Activated T-helper 1 cell treated with anti-CD3 and anti-CD28 coated beads, Interleukin-12 subunit alpha, Interleukin-12 subunit beta, Interleukin-2, Interleukin-4 antibody, amounts not matched to agents 30 ng/mL and 10 ng/mL and 1 ng/mL, durations not matched to agents 14 hours and 24 hours and 36 hours (primary cell): Measurements from ENCODE around the gene ATP9B. TPM values are rescaled to one million over a fixed set of nuclear protein-coding genes. Genes with fewer than 3 reads are reported as not detected.
"Not testable (repeated sequence)": the region's sequence is repeated elsewhere in the genome, so short reads cannot be mapped to it uniquely, and the experiment has no call there.

Experiments used
- DNase-seq: peaks from one replicate; pipeline ENCODE4 v3.0.0; 2021; ENCODE audit warnings: low spot score
- H3K27ac Mint-ChIP-seq: one replicate; pipeline ENCODE4 v1.8.0; 2021; ENCODE audit warnings: mild to moderate bottlenecking, mixed read lengths
- H3K27me3 Mint-ChIP-seq: one replicate; pipeline ENCODE4 v1.8.0; 2022; ENCODE audit warnings: mild to moderate bottlenecking, moderate library complexity, mixed read lengths; ENCODE audit not compliant: insufficient read depth
- H3K36me3 Mint-ChIP-seq: one replicate; pipeline ENCODE4 v1.8.0; 2021; ENCODE audit warnings: low read depth, mixed read lengths
- H3K4me1 Mint-ChIP-seq: one replicate; pipeline ENCODE4 v1.8.0; 2021; ENCODE audit warnings: low read depth, mixed read lengths
- H3K4me3 Mint-ChIP-seq: one replicate; pipeline ENCODE4 v1.8.0; 2021; ENCODE audit warnings: mild to moderate bottlenecking, moderate library complexity, mixed read lengths
- H3K9me3 Mint-ChIP-seq: one replicate; pipeline ENCODE4 v1.8.0; 2021; ENCODE audit warnings: mixed read lengths
- intact Hi-C: fragments of 100-400 bp; cut with micrococcal nuclease; formaldehyde crosslinking; loops from one replicate; pipeline ENCODE4 v1.15.1; 2024
- total RNA-seq: library from RNA; stranded (reverse); gene quantifications from 2 replicates; pipeline ENCODE4 v1.2.3, GENCODE V29; 2022

ATP9B gene
- total RNA-seq, 1 donor from 2014 or later = 26.1 TPM

DNA sequence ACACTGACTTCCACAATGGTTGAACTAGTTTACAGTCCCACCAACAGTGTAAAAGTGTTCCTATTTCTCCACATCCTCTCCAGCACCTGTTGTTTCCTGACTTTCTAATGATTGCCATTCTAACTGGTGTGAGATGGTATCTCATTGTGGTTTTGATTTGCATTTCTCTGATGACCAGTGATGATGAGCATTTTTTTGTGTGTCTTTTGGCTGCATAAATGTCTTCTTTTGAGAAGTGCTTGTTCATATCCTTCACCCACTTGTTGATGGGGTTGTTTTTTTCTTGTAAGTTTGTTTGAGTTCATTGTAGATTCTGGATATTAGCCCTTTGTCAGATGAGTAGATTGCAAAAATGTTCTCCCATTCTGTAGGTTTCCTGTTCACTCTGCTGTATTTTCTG is 202.6 kb downstream of the ATP9B start:
- DNase-seq, H3K4me3 Mint-ChIP-seq, H3K9me3 Mint-ChIP-seq, H3K27ac Mint-ChIP-seq, H3K27me3 Mint-ChIP-seq, H3K36me3 Mint-ChIP-seq, intact Hi-C loops: not testable (repeated sequence)
- peaks cover 13% of the 10 kb centered on the region for H3K4me1 Mint-ChIP-seq

DNA sequence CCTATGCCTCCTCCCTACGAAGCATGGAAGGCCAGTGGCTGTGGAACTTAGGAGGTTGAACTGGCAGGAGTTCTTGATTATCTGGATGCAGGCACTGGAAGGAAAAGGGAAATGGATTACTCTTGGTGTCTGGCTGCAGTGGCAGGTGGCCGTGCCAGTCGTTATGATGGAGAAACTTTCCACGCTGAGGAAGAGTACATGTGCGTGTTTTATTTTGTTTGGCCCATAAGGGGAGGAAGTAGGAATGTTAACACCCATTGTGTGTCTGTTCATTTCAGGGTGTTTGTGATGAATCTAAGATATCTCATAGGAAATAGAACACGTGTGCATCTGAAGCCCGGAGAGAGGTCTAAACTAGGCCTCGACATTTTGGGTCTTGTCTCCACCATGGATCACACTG is 203.7 kb downstream of the ATP9B start:
- H3K27me3 Mint-ChIP-seq = peaks cover 2% of the 10 kb centered on the region
- no peak for DNase-seq
- no peak overlapping the region for H3K27ac Mint-ChIP-seq
- intact Hi-C loops = no loop called here
- H3K9me3 Mint-ChIP-seq = no peaks in the 10 kb centered on the region
- no peak overlapping the region for H3K4me3 Mint-ChIP-seq
- peaks cover 9% of the 10 kb centered on the region for H3K36me3 Mint-ChIP-seq
- H3K4me1 Mint-ChIP-seq = peaks cover 13% of the 10 kb centered on the region

DNA sequence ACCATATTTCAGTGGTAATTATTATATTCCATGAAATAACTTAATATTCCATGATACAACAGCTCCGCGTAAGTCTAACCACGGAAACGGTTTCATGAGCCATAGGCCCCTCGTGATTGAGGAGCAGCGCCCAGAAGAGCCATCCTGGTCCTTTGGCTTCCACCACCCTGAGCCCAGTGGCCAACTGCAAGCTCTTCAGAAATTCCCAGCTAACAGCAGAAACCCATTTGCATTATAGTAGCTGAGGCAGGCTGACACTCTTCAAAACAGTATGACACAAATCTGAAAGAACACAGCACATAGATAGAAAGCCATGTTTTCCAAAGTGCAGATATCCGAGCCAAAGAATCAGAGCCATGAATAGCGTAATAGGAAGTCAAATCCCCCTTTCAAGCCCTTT is 205.6 kb downstream of the ATP9B start:
- H3K27ac Mint-ChIP-seq = no peak overlapping the region
- H3K9me3 Mint-ChIP-seq = no peaks in the 10 kb centered on the region
- no peaks in the 10 kb centered on the region for H3K27me3 Mint-ChIP-seq

DNA sequence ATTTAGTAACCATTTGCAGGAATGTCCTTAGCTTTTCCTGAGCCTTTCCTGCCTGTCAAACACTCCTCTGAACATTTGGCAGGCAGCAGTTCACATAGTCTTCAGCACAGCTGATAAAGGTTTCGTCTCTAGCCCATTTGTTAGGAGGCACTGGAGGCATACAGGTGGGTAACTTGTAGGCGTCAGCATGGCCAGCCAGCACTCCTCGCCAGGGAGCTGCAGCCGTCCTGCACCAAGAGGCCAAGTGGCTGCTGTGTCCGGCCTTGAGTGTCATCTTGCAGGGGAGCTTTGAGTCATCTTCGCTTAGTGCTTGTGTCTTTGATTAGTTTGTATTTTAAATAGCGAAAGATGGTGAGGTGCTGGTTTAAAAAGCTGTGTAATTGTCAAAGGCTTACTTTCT is 206.3 kb downstream of the ATP9B start:
- H3K9me3 Mint-ChIP-seq = no peaks in the 10 kb centered on the region
- no peak overlapping the region for H3K27ac Mint-ChIP-seq
- intact Hi-C loops = no loop called here
- H3K4me3 Mint-ChIP-seq = no peak overlapping the region
- no peak for DNase-seq
- H3K36me3 Mint-ChIP-seq = peaks cover 7% of the 10 kb centered on the region
- H3K27me3 Mint-ChIP-seq = no peaks in the 10 kb centered on the region
- peaks cover 13% of the 10 kb centered on the region for H3K4me1 Mint-ChIP-seq

More for the DNA sequence above, 205.6 kb downstream of the ATP9B start:
- no peak for DNase-seq
- Mint-ChIP-seq H3K4me3 (no peak overlapping the region), H3K36me3 (peaks cover 7% of the 10 kb centered on the region), H3K4me1 (peaks cover 13% of the 10 kb centered on the region)
- intact Hi-C loops = no loop called here

DNA sequence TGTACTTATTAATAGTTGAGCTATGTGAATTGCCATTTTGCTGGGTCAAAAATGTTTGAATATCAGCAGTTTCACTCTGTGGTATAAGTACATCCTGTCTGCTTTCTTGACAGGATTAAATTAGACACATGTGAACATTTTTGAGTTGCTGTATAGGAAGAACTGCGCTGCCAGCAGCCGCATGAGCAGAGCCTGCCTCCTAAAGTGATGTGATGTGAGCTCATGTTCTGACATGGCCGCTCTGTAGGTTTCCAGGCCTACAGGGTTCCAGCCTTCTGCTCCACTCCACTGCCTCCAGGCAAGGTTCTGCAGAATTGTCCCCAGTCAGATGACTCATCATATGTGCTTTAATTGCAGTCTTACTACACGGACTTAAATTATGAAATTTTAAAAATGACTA is 206.8 kb downstream of the ATP9B start:
- H3K4me1 Mint-ChIP-seq = peaks cover 13% of the 10 kb centered on the region
- H3K4me3 Mint-ChIP-seq = no peak overlapping the region
- no peaks in the 10 kb centered on the region for H3K9me3 Mint-ChIP-seq
- peaks cover 7% of the 10 kb centered on the region for H3K36me3 Mint-ChIP-seq
- intact Hi-C loops = no loop called here
- no peak for DNase-seq
- H3K27me3 Mint-ChIP-seq = no peaks in the 10 kb centered on the region
- H3K27ac Mint-ChIP-seq = no peak overlapping the region

DNA sequence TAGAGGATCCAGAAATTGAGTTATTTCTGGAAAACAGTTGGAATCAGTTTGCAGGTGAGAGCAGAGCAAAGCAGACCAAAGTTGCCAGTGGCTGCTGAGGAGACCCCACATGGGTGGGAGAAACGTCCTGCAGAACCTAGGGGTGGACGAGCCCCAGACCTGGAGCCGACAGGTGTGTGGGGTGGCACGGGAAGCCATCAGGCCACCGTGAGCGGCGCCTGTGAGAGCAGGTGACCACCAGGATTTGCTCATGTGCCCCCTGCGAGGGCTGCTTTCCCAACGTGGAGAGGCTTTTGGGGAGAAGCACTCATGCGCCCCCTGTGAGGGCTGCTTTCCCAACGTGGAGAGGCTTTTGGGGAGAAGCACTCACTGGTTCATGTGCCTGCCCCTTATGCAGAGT is 209.7 kb downstream of the ATP9B start:
- no peak overlapping the region for H3K27ac Mint-ChIP-seq
- no peaks in the 10 kb centered on the region for H3K27me3 Mint-ChIP-seq
- peaks cover 13% of the 10 kb centered on the region for H3K4me1 Mint-ChIP-seq
- DNase-seq = no peak
- H3K9me3 Mint-ChIP-seq = no peaks in the 10 kb centered on the region
- H3K36me3 Mint-ChIP-seq = peaks cover 8% of the 10 kb centered on the region
- H3K4me3 Mint-ChIP-seq = no peak overlapping the region
- intact Hi-C loops = no loop called here

DNA sequence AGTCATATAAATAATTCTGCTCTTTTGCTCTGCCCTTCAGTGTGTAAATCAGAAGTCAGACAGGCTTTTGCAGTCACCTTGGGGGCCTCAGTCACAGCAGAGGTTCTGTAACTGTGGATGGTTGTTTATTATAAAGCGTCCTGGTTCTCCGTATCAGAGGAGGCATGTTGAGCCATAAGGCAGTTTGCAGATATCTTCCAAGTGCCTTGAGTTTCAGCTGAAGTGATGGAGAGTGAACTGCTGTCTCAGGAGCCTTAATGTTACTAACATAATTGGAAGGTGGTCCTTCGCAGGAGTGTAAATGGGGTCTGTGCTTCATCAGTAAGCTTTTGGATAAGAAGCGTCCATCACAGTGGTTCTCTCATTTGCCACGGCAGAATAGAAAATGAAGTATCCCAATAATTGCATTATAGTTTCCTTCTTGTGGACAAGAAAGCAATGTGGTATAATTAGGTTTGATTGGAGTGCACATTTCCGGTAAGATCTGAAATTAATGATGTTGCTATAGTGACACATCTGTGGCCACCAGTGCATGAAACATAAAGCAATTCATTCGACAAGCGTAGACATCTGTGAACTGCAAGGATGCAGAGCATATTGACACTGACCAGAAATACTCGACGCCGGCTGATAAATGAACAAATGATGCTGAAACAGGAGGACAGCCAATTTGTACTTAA is 214.1 kb downstream of the ATP9B start:
- no peaks in the 10 kb centered on the region for H3K4me1 Mint-ChIP-seq
- no peak for DNase-seq
- H3K27me3 Mint-ChIP-seq = no peaks in the 10 kb centered on the region
- peaks cover 10% of the 10 kb centered on the region for H3K36me3 Mint-ChIP-seq
- intact Hi-C loops = no loop called here
- no peak overlapping the region for H3K27ac Mint-ChIP-seq
- H3K9me3 Mint-ChIP-seq = no peaks in the 10 kb centered on the region
- H3K4me3 Mint-ChIP-seq = no peak overlapping the region

DNA sequence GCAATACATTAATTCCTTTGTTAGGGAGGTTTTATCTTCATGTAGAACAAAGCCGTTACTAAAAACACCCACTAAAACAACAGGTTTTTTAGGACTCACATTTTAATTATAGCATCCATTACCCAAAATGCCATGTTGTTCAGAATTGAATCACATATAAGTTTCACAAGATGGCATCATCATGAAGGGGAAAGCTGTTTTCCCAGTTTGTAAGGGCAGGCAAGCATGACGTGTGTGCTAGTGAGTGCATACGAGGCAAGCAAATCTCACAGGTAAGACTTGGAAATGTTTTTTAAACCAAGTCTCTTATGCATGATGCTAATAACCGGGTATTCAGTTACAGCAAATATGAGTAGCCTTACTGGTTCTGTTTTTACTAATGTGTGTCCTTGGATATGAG is 214.7 kb downstream of the ATP9B start:
- no peaks in the 10 kb centered on the region for H3K27me3 Mint-ChIP-seq
- no peak for DNase-seq
- H3K9me3 Mint-ChIP-seq = no peaks in the 10 kb centered on the region
- peaks cover 10% of the 10 kb centered on the region for H3K36me3 Mint-ChIP-seq
- H3K27ac Mint-ChIP-seq = no peak overlapping the region
- intact Hi-C loops = no loop called here
- no peak overlapping the region for H3K4me3 Mint-ChIP-seq
- H3K4me1 Mint-ChIP-seq = no peaks in the 10 kb centered on the region

DNA sequence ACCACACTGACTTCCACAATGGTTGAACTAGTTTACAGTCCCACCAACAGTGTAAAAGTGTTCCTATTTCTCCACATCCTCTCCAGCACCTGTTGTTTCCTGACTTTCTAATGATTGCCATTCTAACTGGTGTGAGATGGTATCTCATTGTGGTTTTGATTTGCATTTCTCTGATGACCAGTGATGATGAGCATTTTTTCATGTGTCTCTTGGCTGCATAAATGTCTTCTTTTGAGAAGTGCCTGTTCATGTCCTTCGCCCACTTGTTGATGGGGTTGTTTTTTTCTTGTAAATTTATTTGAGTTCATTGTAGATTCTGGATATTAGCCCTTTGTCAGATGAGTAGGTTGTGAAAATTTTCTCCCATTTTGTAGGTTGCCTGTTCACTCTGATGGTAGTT is 216.0 kb downstream of the ATP9B start:
- H3K27me3 Mint-ChIP-seq, intact Hi-C loops: not testable (repeated sequence)

DNA sequence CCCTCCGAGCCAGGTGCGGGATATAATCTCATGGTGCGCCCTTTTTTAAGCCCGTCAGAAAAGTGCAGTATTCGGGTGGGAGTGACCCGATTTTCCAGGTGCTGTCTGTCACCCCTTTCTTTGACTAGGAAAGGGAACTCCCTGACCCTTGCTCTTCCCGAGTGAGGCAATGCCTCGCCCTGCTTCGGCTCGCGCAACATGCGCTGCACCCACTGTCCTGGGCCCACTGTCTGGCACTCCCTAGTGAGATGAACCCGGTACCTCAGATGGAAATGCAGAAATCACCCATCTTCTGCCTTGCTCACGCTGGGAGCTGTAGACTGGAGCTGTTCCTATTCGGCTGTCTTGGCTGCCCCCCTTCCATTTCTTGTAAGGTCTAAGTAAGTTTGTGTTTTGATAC is 221.2 kb downstream of the ATP9B start:
- H3K36me3 Mint-ChIP-seq, H3K4me1 Mint-ChIP-seq, intact Hi-C loops, DNase-seq, H3K9me3 Mint-ChIP-seq, H3K4me3 Mint-ChIP-seq, H3K27ac Mint-ChIP-seq, H3K27me3 Mint-ChIP-seq: not testable (repeated sequence)

More for the DNA sequence above, 216.0 kb downstream of the ATP9B start:
- not testable (repeated sequence) for H3K27ac Mint-ChIP-seq, H3K4me3 Mint-ChIP-seq, DNase-seq, H3K36me3 Mint-ChIP-seq, H3K9me3 Mint-ChIP-seq, H3K4me1 Mint-ChIP-seq

DNA sequence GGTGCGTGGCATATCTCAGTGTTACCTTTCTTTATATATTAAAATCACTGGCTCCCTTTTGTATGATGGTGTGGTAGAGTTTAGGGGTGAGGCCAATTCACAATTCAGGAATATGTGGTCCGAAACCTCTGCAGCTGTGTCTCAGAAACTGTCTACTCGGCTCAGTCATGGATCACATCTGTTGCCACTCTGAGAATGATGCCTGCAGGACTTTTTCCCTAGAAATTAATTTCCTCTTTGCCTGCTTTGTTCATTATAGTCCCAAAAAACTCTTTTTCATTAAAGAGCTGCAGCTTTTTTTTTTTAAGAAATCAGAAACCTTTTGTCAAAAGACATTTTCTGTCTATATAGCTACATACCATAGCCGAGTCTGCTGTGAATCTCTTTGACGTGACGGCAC is 221.7 kb downstream of the ATP9B start:
- Mint-ChIP-seq H3K36me3 (peaks cover 2% of the 10 kb centered on the region), H3K4me1 (no peaks in the 10 kb centered on the region), H3K9me3 (no peaks in the 10 kb centered on the region), H3K27ac (no peak overlapping the region), H3K4me3 (no peak overlapping the region), H3K27me3 (no peaks in the 10 kb centered on the region)
- intact Hi-C loops = no loop called here
- DNase-seq = no peak

DNA sequence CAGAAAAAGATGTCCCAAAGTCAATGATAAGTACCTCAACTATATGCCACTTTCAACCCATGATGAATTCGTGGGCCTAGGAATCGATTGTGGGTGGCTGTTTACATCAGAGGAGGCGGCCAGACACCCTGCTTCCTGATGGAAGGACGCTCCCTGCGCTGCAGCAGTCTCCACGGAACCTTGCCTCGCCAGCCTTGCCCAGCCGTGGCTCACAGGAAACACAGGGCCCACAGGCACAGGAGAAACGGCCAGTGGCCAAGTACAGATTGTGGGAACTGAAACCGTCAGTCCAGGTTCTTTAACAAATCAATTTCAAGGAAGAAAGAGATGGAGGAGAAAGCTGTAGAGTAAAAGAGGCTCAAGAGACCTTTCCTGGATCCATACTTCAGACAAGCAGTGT is 225.0 kb downstream of the ATP9B start:
- H3K4me3 Mint-ChIP-seq = no peak overlapping the region
- H3K27ac Mint-ChIP-seq = no peak overlapping the region
- H3K4me1 Mint-ChIP-seq = no peaks in the 10 kb centered on the region
- intact Hi-C loops = no loop called here
- no peaks in the 10 kb centered on the region for H3K27me3 Mint-ChIP-seq
- no peaks in the 10 kb centered on the region for H3K9me3 Mint-ChIP-seq
- DNase-seq = no peak
- H3K36me3 Mint-ChIP-seq = peaks cover 3% of the 10 kb centered on the region

DNA sequence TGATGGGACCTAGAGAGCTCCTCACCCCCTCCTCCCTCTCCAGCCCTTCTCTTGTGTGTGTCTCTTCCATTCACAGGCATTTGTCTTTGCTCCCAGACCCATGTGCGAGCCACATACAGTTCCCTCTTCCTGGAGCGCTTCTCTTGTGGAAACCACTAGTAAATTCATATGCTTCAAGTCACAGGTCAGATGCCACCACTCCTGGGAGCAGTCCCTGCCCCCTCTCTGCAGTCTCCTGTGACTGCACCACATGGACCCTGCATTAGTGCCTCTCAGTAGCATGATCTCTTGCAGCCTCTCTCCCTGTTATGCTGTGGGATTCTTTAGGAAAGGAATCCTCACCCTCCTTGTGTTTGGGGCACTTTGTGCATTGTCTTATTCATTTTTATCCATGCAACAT is 230.1 kb downstream of the ATP9B start:
- no peak overlapping the region for H3K27ac Mint-ChIP-seq
- intact Hi-C loops = no loop called here

DNA sequence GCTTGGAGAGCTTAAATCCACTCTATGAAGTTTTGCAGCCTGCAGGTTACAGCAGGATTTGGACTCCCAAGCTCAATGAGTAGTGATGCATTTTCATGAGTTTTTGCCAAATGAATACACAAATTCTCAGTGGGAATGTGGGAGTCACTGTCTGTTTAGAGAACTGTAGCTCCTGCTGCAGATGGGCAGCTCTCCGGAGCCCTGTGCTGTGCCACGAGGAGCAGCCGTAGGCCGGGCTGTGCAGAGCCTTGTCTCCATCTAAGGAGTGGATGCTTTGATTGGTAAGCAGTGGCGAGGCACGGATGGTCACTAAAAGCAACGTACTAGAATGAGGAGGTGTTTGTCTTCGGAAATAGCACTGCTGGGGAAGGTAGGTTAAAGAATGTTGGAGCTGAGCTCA is 230.5 kb downstream of the ATP9B start:
- H3K4me1 Mint-ChIP-seq = no peaks in the 10 kb centered on the region
- no peak overlapping the region for H3K4me3 Mint-ChIP-seq
- H3K36me3 Mint-ChIP-seq = peaks cover 2% of the 10 kb centered on the region
- H3K27me3 Mint-ChIP-seq = no peaks in the 10 kb centered on the region
- no peaks in the 10 kb centered on the region for H3K9me3 Mint-ChIP-seq
- H3K27ac Mint-ChIP-seq = no peak overlapping the region
- intact Hi-C loops = no loop called here
- no peak for DNase-seq

More for the DNA sequence above, 230.1 kb downstream of the ATP9B start:
- Mint-ChIP-seq H3K27me3 (no peaks in the 10 kb centered on the region), H3K36me3 (peaks cover 2% of the 10 kb centered on the region), H3K4me3 (no peak overlapping the region), H3K4me1 (no peaks in the 10 kb centered on the region), H3K9me3 (no peaks in the 10 kb centered on the region)
- no peak for DNase-seq
